Sigmoid colon (tissue), 7 donors: ENCODE results near the gene CCDC15. TPM values are rescaled to one million over a fixed set of nuclear protein-coding genes. Genes with fewer than 3 reads are reported as not detected.

Experiments used
- DNase-seq: peaks from one replicate; pipeline ENCODE4 v3.0.0-alpha.2; 2019
- H3K27ac ChIP-seq, 4 donors: fragments of 200-600 bp; sonication (generic); one replicate each; pipeline ENCODE4 v1.5.1; 2016 to 2019; ENCODE audit warnings: mild to moderate bottlenecking in 1 of 4
- H3K27me3 ChIP-seq, 3 donors: fragments of 200-600 bp; sonication (generic); one replicate each; pipeline ENCODE4 v1.5.1; 2019; ENCODE audit warnings: mild to moderate bottlenecking in 1 of 3
- H3K36me3 ChIP-seq, 4 donors: fragments of 200-600 bp; sonication (generic); one replicate each; pipeline ENCODE4 v1.5.1; 2016 to 2019
- H3K4me1 ChIP-seq, 4 donors: fragments of 200-600 bp; sonication (generic); one replicate each; pipeline ENCODE4 v1.5.1; 2017 to 2019
- H3K4me3 ChIP-seq, 4 donors: fragments of 200-600 bp; sonication (generic); one replicate each; pipeline ENCODE4 v1.5.1; 2017 to 2019; ENCODE audit warnings: mild to moderate bottlenecking in 2 of 4, moderate library complexity in 1 of 4
- H3K9me3 ChIP-seq, 4 donors: fragments of 200-600 bp in 3 of 4; sonication (generic) in 3 of 4; one replicate each; pipeline versions ENCODE4 v1.5.1 to v1.6.1; 2013 to 2019
- EP300 ChIP-seq, 4 donors: sonication (generic); formaldehyde crosslinking; IDR thresholded peaks; one replicate each; pipeline ENCODE4 v1.6.1; 2017; ENCODE audit warnings: antibody characterized with exemption in 4 of 4
- POLR2A ChIP-seq, 2 donors: fragments of 450-650 bp; IDR thresholded peaks; one replicate each; pipeline ENCODE4 v1.6.1; 2016; ENCODE audit warnings: antibody characterized with exemption in 2 of 2, mild to moderate bottlenecking in 2 of 2, moderate library complexity in 2 of 2
- POLR2AphosphoS5 ChIP-seq, 4 donors: sonication (generic); formaldehyde crosslinking; IDR thresholded peaks; one replicate each; pipeline ENCODE4 v1.6.1; 2017; ENCODE audit warnings: antibody characterized with exemption in 4 of 4
- WGBS, 2 donors: extraction: QIAGEN DNeasy Blood & Tissue Kit; methylation state at CpG; one replicate each; pipeline ENCODE4 v1.1.7; 2013; 5-methylcytosine and 5-hydroxymethylcytosine counted together
- intact Hi-C: fragments of 100-400 bp; cut with DNase I; formaldehyde crosslinking; loops from one replicate; pipeline ENCODE4 v1.15.1; 2023
- polyA plus RNA-seq, 3 donors: library from polyadenylated mRNA; stranded (reverse); fragments of 200-250 nt; gene quantifications; one replicate each; pipeline ENCODE4 v1.2.3, GENCODE V29; 2013
- total RNA-seq, 4 donors: library from RNA; depleted of rRNA; stranded (reverse); fragments of >200 nt; gene quantifications; one replicate each; pipeline ENCODE4 v1.1.0, GENCODE V29; 2016
- TF ChIP-seq, protein P1 (sequence below), 4 experiments: fragments of 450-650 bp in 3 of 4; fragments of 200-600 bp in 1 of 4; IDR thresholded peaks; one replicate each; pipeline ENCODE4 v1.5.1; 2016 to 2019; ENCODE audit warnings: antibody characterized with exemption in 4 of 4, mild to moderate bottlenecking in 3 of 4, moderate library complexity in 2 of 4
- donor health status: healthy with polysubstance abuse.
- donor health status: Bipolar disorder and iron deficiency.
- donor health status: healthy.

CCDC15 gene, protein sequence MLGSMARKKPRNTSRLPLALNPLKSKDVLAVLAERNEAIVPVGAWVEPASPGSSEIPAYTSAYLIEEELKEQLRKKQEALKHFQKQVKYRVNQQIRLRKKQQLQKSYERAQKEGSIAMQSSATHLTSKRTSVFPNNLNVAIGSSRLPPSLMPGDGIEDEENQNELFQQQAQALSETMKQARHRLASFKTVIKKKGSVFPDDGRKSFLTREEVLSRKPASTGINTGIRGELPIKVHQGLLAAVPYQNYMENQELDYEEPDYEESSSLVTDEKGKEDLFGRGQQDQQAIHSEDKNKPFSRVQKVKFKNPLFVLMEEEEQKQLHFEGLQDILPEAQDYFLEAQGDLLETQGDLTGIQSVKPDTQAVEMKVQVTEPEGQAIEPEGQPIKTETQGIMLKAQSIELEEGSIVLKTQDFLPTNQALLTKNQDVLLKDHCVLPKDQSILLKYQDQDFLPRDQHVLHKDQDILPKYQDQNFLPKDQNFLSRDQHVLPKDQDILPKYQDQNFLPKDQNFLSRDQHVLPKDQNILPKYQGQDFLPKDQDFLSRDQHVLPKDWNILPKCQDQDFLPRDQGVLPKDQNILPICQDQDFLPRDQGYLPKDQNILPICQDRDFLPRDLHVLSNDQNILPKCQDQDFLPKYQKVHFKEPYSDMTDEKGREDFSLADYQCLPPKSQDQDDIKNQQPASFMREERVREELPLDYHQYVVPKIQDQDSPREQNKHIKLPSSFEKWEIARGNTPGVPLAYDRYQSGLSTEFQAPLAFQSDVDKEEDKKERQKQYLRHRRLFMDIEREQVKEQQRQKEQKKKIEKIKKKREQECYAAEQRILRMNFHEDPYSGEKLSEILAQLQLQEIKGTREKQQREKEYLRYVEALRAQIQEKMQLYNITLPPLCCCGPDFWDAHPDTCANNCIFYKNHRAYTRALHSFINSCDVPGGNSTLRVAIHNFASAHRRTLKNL
- under 1 TPM; 0.41 to 0.99 (median 0.77) TPM for total RNA-seq
- polyA plus RNA-seq: under 1 TPM; 0.46 to 0.66 (median 0.60) TPM

DNA sequence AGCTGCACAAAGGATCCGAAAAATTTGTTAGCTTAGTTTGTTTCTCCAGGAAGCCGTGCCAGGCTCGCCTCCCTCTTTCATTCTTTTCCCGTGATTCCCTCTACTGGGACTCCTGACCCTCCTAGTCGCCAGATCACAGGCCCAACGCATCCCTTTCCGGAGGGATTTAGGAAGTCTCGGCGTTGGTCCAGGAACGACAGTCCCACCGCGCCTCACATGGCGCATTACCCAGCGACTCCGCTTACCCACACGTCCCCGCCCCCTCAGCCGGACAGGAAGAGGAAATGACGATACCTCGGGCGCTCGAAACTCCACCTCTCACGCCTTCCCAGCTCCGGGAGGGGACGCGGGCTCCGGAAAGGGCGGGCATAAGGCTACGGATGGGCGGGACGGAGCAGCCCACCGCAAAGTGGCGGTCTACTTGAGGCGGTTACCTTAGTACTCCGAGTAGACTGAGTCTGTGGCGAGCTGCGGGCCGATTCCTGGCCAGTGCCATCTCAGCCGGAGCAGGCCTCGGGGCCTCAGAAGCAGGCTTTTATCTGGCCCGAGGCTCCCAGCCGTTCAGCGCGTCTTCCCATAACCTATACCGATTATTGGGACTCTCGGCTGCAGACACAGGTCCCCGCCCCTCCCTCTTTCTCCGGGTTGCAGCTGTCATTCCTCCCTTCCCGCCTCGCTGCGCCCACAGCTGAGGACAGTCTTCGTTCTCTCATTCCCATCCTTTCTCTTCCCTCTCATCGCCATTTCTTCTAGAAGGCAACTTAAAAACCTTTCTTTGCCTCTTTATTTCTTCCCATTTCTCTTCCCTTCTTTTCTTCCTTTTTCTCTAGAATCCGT, at the start of gene CCDC15:
Gene CCDC15 (plus strand): TSS at position 450 of the 837 bp plus-strand sequence. CDS start 531 bp downstream, outside the sequence.
- peak; percentile 98 for DNase-seq
- peak within 1 kb of the TSS; percentile 80 to 89 (median 82) for H3K27ac ChIP-seq
- intact Hi-C loops: loop anchor here (2.0 to 10.0 kb wide), 8 partner anchors 77 to 1212 kb away; partner anchors contain the start of genes MSANTD2, STT3A, TMEM218 and VSIG2
- peaks cover 0 to 13% (median 10%) of the 10 kb centered on the region in 4 donors for H3K4me1 ChIP-seq
- no peaks in the 10 kb centered on the region for H3K36me3 ChIP-seq
- peak; percentile 79 to 84 for TF ChIP-seq POLR2A (IDR thresholded peaks at IDR 0.05)
- peak; percentile 96 to 97 (median 96) for TF ChIP-seq POLR2AphosphoS5 (IDR thresholded peaks at IDR 0.05)
- TF ChIP-seq EP300 (IDR thresholded peaks at IDR 0.05): peak in 1 of 4 donors; percentile 35
- TF ChIP-seq, protein P1, sequence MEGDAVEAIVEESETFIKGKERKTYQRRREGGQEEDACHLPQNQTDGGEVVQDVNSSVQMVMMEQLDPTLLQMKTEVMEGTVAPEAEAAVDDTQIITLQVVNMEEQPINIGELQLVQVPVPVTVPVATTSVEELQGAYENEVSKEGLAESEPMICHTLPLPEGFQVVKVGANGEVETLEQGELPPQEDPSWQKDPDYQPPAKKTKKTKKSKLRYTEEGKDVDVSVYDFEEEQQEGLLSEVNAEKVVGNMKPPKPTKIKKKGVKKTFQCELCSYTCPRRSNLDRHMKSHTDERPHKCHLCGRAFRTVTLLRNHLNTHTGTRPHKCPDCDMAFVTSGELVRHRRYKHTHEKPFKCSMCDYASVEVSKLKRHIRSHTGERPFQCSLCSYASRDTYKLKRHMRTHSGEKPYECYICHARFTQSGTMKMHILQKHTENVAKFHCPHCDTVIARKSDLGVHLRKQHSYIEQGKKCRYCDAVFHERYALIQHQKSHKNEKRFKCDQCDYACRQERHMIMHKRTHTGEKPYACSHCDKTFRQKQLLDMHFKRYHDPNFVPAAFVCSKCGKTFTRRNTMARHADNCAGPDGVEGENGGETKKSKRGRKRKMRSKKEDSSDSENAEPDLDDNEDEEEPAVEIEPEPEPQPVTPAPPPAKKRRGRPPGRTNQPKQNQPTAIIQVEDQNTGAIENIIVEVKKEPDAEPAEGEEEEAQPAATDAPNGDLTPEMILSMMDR (IDR thresholded peaks at IDR 0.05): no peak
- H3K9me3 ChIP-seq: no peaks in the 10 kb centered on the region
- no peaks in the 10 kb centered on the region for H3K27me3 ChIP-seq
- H3K4me3 ChIP-seq: peak within 1 kb of the TSS; percentile 58 to 69 (median 62)
- 1% methylated on average over 54 of the region's 54 CpGs for WGBS, 2 donors

- WGBS, 2 donors: 84 to 86% methylated on average over 3 of the region's 3 CpGs
- TF ChIP-seq POLR2A (IDR thresholded peaks at IDR 0.05) (no peak), POLR2AphosphoS5 (IDR thresholded peaks at IDR 0.05) (no peak), EP300 (IDR thresholded peaks at IDR 0.05) (no peak)
- TF ChIP-seq, protein P1 (IDR thresholded peaks at IDR 0.05): no peak
- intact Hi-C loops: no loop called here
- Histone ChIP-seq H3K4me1 (peaks cover 0 to 2% (median 1%) of the 10 kb centered on the region in 4 donors), H3K36me3 (no peaks in the 10 kb centered on the region), H3K9me3 (no peaks in the 10 kb centered on the region), H3K27me3 (no peaks in the 10 kb centered on the region), H3K27ac (no peak overlapping the region), H3K4me3 (no peak overlapping the region)
- DNase-seq: no peak
Observed at GRCh38 chr11:124915541-124916369, 38.2 kb upstream of the CCDC15 start.

GRCh38 chr11:124916370-124916710, 37.7 kb upstream of the CCDC15 start:
- Histone ChIP-seq H3K4me3 (no peak overlapping the region), H3K27ac (no peak overlapping the region), H3K36me3 (no peaks in the 10 kb centered on the region), H3K4me1 (peaks cover 0 to 8% (median 6%) of the 10 kb centered on the region in 4 donors), H3K27me3 (peaks cover 4 to 6% (median 5%) of the 10 kb centered on the region in 3 donors), H3K9me3 (no peaks in the 10 kb centered on the region)
- intact Hi-C loops: no loop called here
- no peak for TF ChIP-seq EP300 (IDR thresholded peaks at IDR 0.05)
- no peak for TF ChIP-seq POLR2AphosphoS5 (IDR thresholded peaks at IDR 0.05)
- no peak for TF ChIP-seq POLR2A (IDR thresholded peaks at IDR 0.05)
- TF ChIP-seq, protein P1 (IDR thresholded peaks at IDR 0.05): no peak
- DNase-seq: no peak
